OCI-LY3 (cell line): ENCODE results near the gene IMPG1.

ENCODE experiments used
- CTCF ChIP-seq: fragments of 200-600, 300-600 bp; sonication (generic); IDR thresholded peaks from 2 replicates; pipeline ENCODE4 v1.5.1; 2014; ENCODE audit warnings: antibody characterized with exemption, low read length, low read depth
- EZH2phosphoT487 ChIP-seq: fragments of 200-600 bp; shearing (Covaris generic); IDR thresholded peaks from 2 replicates; pipeline ENCODE4 v1.6.1; 2018; ENCODE audit warnings: antibody characterized with exemption, mixed run types, low read depth

GRCh38 chr6:76043690-76044089 is 28.8 kb downstream of the IMPG1 start:
- no peak for TF ChIP-seq CTCF
- no peak for TF ChIP-seq EZH2phosphoT487
